Measurements from ENCODE around the gene DNAH8. TPM values are rescaled to one million over a fixed set of nuclear protein-coding genes. Genes with fewer than 3 reads are reported as not detected.

The DNAH8 gene
- total RNA-seq, 1 experiment from 2014 or later, result not detected

- no peaks in the 10 kb centered on the region for H3K4me1 ChIP-seq (ENCODE audit: control insufficient read depth, insufficient read depth, low read length)
- no peaks in the 10 kb centered on the region for H3K36me3 ChIP-seq (ENCODE audit: control insufficient read depth, insufficient read depth, low read length)
- H3K27ac ChIP-seq (ENCODE audit: low read length), result no peak overlapping the region
- ChIA-PET CTCF (no interaction called here), POLR2A (no interaction called here)
- intact Hi-C loops (cut with micrococcal nuclease; ENCODE audit: unreplicated experiment) (no loop called here), in situ Hi-C loops (cut with HindIII; ENCODE audit: low pct_unique_long_range_greater_than_20kb, low sequenced_read_pairs) (no loop called here)
- ATAC-seq (no peak), DNase-seq (ENCODE audit: low read depth, low spot score) (no peak)
- BruUV-seq (replicated peaks), result no TSS peak
- no peak overlapping the region for H3K4me3 ChIP-seq (ENCODE audit: low read depth in 2 of 2, low read length in 2 of 2)
- H3K27me3 ChIP-seq (ENCODE audit: control insufficient read depth, insufficient read depth, low read length), result peaks cover 3% of the 10 kb centered on the region
- H3K9me3 ChIP-seq (ENCODE audit: control insufficient read depth, insufficient read depth, low read depth, low read length), result no peaks in the 10 kb centered on the region
- TF ChIP-seq REST (IDR thresholded peaks at IDR 0.05; ENCODE audit: insufficient read depth in 1 of 2, low read depth in 2 of 2, low read length in 1 of 2) (no peak), CTCF (IDR thresholded peaks at IDR 0.05) (no peak), POLR2AphosphoS5 (IDR thresholded peaks at IDR 0.05; ENCODE audit: low read depth, low read length) (no peak), TCF7L2 (IDR thresholded peaks at IDR 0.05; ENCODE audit: low read depth, low read length) (no peak), SIN3A (IDR thresholded peaks at IDR 0.05; ENCODE audit: borderline replicate concordance, insufficient read depth, low read depth, low read length) (no peak)
These were observed 301.9 kb downstream of the DNAH8 start for GRCh38 chr6:39016839-39017546.

GRCh38 chr6:39017547-39017880 lies 302.4 kb downstream of the DNAH8 start:
- TF ChIP-seq CTCF (IDR thresholded peaks at IDR 0.05), result no peak
- TF ChIP-seq POLR2AphosphoS5 (IDR thresholded peaks at IDR 0.05; ENCODE audit: low read depth, low read length), result no peak
- no peak for TF ChIP-seq TCF7L2 (IDR thresholded peaks at IDR 0.05; ENCODE audit: low read depth, low read length)
- TF ChIP-seq SIN3A (IDR thresholded peaks at IDR 0.05; ENCODE audit: borderline replicate concordance, insufficient read depth, low read depth, low read length), result no peak
- TF ChIP-seq REST (IDR thresholded peaks at IDR 0.05; ENCODE audit: insufficient read depth in 1 of 2, low read depth in 2 of 2, low read length in 1 of 2), result no peak
- in situ Hi-C loops (cut with HindIII; ENCODE audit: low pct_unique_long_range_greater_than_20kb, low sequenced_read_pairs), result no loop called here
- CTCF ChIA-PET, result no interaction called here
- no peaks in the 10 kb centered on the region for H3K4me1 ChIP-seq (ENCODE audit: control insufficient read depth, insufficient read depth, low read length)
- H3K36me3 ChIP-seq (ENCODE audit: control insufficient read depth, insufficient read depth, low read length), result no peaks in the 10 kb centered on the region
- no peak for DNase-seq (ENCODE audit: low read depth, low spot score)
- intact Hi-C loops (cut with micrococcal nuclease; ENCODE audit: unreplicated experiment), result no loop called here
- H3K27me3 ChIP-seq (ENCODE audit: control insufficient read depth, insufficient read depth, low read length), result peaks cover 3% of the 10 kb centered on the region; the same call in 1 of the 2 replicates
- ATAC-seq, result no peak
- no peaks in the 10 kb centered on the region for H3K9me3 ChIP-seq (ENCODE audit: control insufficient read depth, insufficient read depth, low read depth, low read length)
- H3K27ac ChIP-seq (ENCODE audit: low read length), result no peak overlapping the region
- no peak overlapping the region for H3K4me3 ChIP-seq (ENCODE audit: low read depth in 2 of 2, low read length in 2 of 2)
- POLR2A ChIA-PET, result no interaction called here
- BruUV-seq (replicated peaks), result no TSS peak

Measured in Panc1 (cell line).